Inflammatory macrophage treated with lipopolysaccharide for 4 hours (primary cell): Measurements from ENCODE around the gene MSMO1.
"Not testable (repeated sequence)": the region's sequence is repeated elsewhere in the genome, so short reads cannot be mapped to it uniquely, and the experiment has no call there.

ENCODE experiments used
- DNase-seq: peaks from one replicate; pipeline ENCODE4 v3.0.0-alpha.2; 2020

Gene MSMO1

GRCh38 chr4:165325732-165326512 is 1.5 kb upstream of the MSMO1 start:
- peak; percentile 53 for DNase-seq

GRCh38 chr4:165326831-165327210 is 648 bp upstream of the MSMO1 start:
- DNase-seq, result no peak

- DNase-seq, result no peak
Observed at GRCh38 chr4:165328101-165328425, 594 bp downstream of the MSMO1 start.

- no peak for DNase-seq
Observed at GRCh38 chr4:165328708-165329107, 1.2 kb downstream of the MSMO1 start.

- DNase-seq, result no peak
Observed at GRCh38 chr4:165330071-165330470, 2.6 kb downstream of the MSMO1 start.

- no peak for DNase-seq
Observed at GRCh38 chr4:165330666-165331065, 3.2 kb downstream of the MSMO1 start.

- no peak for DNase-seq
Observed at GRCh38 chr4:165331359-165331758, 3.9 kb downstream of the MSMO1 start.

GRCh38 chr4:165331823-165332222 is 4.4 kb downstream of the MSMO1 start:
- DNase-seq, result no peak

- DNase-seq, result no peak
Observed at GRCh38 chr4:165332502-165332901, 5.0 kb downstream of the MSMO1 start.

- no peak for DNase-seq
Observed at GRCh38 chr4:165335163-165335703, 7.8 kb downstream of the MSMO1 start.

- no peak for DNase-seq
Observed at GRCh38 chr4:165336743-165337142, 9.3 kb downstream of the MSMO1 start.

GRCh38 chr4:165342340-165342739 is 14.9 kb downstream of the MSMO1 start:
- DNase-seq, result not testable (repeated sequence)

- no peak for DNase-seq
Observed at GRCh38 chr4:165343353-165344191, 16.1 kb downstream of the MSMO1 start.

- no peak for DNase-seq
Observed at GRCh38 chr4:165345666-165346417, 18.4 kb downstream of the MSMO1 start.

- DNase-seq, result no peak
Observed at GRCh38 chr4:165347647-165348569, 20.4 kb downstream of the MSMO1 start.

- DNase-seq, result no peak
Observed at GRCh38 chr4:165351359-165352130, 24.1 kb downstream of the MSMO1 start.

- peak; percentile 59 for DNase-seq
Observed at GRCh38 chr4:165355900-165356300, 28.4 kb downstream of the MSMO1 start.

- peak; percentile 84 for DNase-seq
Observed at GRCh38 chr4:165359506-165359905, 32.0 kb downstream of the MSMO1 start.

- DNase-seq, result peak; percentile 43
Observed at GRCh38 chr4:165360041-165360695, 32.7 kb downstream of the MSMO1 start.

- DNase-seq, result peak; percentile 68
Observed at GRCh38 chr4:165360985-165361670, 33.7 kb downstream of the MSMO1 start.
